Measurements from ENCODE around the gene ARL6IP6.
"Not testable (repeated sequence)": the region's sequence is repeated elsewhere in the genome, so short reads cannot be mapped to it uniquely, and the experiment has no call there.

The ARL6IP6 gene

DNA sequence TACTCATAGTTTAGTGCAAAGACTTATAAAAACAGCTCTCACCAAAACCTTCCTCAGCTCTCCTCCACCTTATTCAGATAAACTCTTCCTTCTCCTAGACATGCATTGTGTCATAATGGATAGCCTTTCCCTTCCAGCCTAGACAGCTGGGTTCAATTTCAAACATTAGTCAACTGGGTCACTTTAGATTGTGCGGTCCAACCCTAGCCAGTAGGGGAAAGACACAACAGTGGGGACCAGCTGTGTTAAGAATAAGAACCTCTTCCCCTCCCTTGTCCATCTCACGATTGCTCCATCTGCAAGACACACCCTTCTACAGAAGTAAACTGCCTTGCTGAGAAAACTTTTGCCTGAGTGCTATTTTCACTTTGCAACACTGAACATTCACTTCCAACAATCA is 9.7 kb upstream of the ARL6IP6 start:
- no peak overlapping the region for H3K27ac ChIP-seq (ENCODE audit: low read depth, low read length)
- peaks cover 3% of the 10 kb centered on the region for H3K36me3 ChIP-seq (ENCODE audit: control insufficient read depth, insufficient read depth, low read length)
- H3K9ac ChIP-seq (ENCODE audit: low read length) = no peak overlapping the region
- no peaks in the 10 kb centered on the region for H3K4me1 ChIP-seq (ENCODE audit: control insufficient read depth, insufficient read depth, low read length)
- H3K4me3 ChIP-seq (ENCODE audit: low read length) = no peak overlapping the region
- H3K27me3 ChIP-seq (ENCODE audit: control insufficient read depth, insufficient read depth, low read length) = no peaks in the 10 kb centered on the region

DNA sequence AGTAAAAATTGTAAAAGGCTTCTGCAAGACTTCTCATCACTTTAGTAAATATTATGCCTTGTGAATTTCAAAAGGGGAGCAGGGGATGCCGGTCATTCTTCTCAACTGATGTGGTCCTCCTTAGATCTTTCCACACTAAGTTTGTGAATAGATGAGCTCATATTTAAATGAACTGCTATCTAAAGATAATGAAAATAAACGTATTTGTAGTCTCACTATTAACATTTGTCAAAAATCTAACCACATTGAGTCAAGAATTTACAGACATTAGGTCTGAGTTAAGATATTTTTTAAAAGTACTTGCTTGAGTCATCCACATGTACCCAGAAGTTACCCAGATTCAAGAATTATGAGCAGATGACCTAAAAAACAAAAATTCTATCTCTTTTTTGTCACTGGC is 7.7 kb upstream of the ARL6IP6 start:
- Histone ChIP-seq H3K9ac (ENCODE audit: low read length) (no peak overlapping the region), H3K27me3 (ENCODE audit: control insufficient read depth, insufficient read depth, low read length) (no peaks in the 10 kb centered on the region), H3K4me3 (ENCODE audit: low read length) (no peak overlapping the region), H3K36me3 (ENCODE audit: control insufficient read depth, insufficient read depth, low read length) (peaks cover 3% of the 10 kb centered on the region), H3K27ac (ENCODE audit: low read depth, low read length) (no peak overlapping the region), H3K4me1 (ENCODE audit: control insufficient read depth, insufficient read depth, low read length) (no peaks in the 10 kb centered on the region)

DNA sequence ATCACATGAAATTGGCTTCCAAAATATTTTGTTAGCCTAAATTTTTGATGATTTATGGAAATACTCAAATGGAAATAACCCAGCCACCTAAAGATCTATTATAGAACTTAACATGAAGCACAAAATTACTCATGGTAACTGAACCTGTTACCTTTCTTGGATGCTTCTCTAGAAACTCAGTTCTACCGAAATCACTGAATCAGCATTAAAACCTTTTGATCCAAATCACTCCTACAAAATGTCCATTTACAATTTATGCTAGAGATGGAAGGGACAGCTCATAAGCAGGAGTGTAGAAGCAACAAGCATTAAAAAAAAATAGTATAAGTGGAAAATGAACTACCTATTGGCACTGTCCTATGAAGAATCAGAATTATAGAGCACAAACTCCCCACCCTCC is 3.3 kb upstream of the ARL6IP6 start:
- Histone ChIP-seq H3K4me1 (ENCODE audit: control insufficient read depth, insufficient read depth, low read length) (peaks cover 6% of the 10 kb centered on the region), H3K4me3 (ENCODE audit: low read length) (no peak overlapping the region), H3K27me3 (ENCODE audit: control insufficient read depth, insufficient read depth, low read length) (no peaks in the 10 kb centered on the region), H3K36me3 (ENCODE audit: control insufficient read depth, insufficient read depth, low read length) (peaks cover 3% of the 10 kb centered on the region), H3K27ac (ENCODE audit: low read depth, low read length) (no peak overlapping the region), H3K9ac (ENCODE audit: low read length) (no peak overlapping the region)

DNA sequence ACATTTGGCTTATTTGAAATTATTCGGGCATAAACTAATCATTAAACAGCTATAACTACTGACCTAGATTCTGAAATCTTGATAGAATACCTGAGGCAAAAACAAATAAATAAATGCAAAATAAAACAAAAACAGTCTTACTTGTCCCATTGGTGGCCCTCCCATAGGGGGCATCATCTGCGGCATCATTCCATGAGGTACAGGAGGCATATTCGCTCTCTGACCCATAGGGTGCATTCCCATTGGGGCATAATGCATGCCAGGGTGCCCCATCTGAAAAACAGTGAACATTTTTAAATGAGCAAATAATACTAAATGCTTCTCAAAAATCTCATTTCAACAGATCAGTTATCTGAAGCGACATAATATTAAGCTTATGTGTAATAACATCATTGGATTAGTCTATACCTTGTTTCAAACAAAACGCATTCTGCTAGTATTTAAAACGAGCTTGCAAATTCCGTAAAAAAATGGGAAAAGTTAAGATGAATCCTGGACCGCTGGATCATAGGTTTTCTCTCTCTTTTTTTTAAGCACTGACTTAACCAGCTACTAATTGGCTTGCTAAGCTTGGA is 2.5 kb upstream of the ARL6IP6 start:
- no peak overlapping the region for H3K27ac ChIP-seq (ENCODE audit: low read depth, low read length)
- no peak overlapping the region for H3K9ac ChIP-seq (ENCODE audit: low read length)
- peak overlapping the region; percentile 97 for H3K4me3 ChIP-seq (ENCODE audit: low read length)
- peaks cover 3% of the 10 kb centered on the region for H3K36me3 ChIP-seq (ENCODE audit: control insufficient read depth, insufficient read depth, low read length)
- no peaks in the 10 kb centered on the region for H3K27me3 ChIP-seq (ENCODE audit: control insufficient read depth, insufficient read depth, low read length)
- peaks cover 9% of the 10 kb centered on the region for H3K4me1 ChIP-seq (ENCODE audit: control insufficient read depth, insufficient read depth, low read length)

DNA sequence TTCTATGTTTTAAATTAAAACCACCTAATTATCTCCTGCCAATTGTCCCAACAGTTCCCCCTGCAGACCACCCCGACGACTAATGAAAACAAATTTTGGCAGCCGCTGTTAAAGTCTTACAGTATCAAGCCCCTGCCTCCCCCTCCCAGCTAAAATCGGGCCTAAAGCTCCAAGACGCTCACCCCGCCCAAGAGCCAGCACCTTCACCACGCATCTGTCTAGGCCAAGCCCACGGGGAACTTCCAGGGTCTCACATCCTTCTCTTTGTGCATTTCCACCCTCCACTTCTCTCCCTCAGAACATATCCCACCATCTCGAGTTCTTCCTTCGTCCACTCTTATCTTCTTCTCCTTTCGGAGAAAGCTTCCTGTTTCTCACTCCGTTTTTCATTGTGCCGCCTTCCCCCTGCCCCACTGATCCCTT is 1.6 kb upstream of the ARL6IP6 start:
- H3K27ac ChIP-seq (ENCODE audit: low read depth, low read length) = peak overlapping the region; percentile 95
- peaks cover 2% of the 10 kb centered on the region for H3K36me3 ChIP-seq (ENCODE audit: control insufficient read depth, insufficient read depth, low read length)
- peak overlapping the region; percentile 97 for H3K4me3 ChIP-seq (ENCODE audit: low read length)
- peak overlapping the region; percentile 95 for H3K9ac ChIP-seq (ENCODE audit: low read length)
- H3K27me3 ChIP-seq (ENCODE audit: control insufficient read depth, insufficient read depth, low read length) = no peaks in the 10 kb centered on the region
- H3K4me1 ChIP-seq (ENCODE audit: control insufficient read depth, insufficient read depth, low read length) = peaks cover 9% of the 10 kb centered on the region

DNA sequence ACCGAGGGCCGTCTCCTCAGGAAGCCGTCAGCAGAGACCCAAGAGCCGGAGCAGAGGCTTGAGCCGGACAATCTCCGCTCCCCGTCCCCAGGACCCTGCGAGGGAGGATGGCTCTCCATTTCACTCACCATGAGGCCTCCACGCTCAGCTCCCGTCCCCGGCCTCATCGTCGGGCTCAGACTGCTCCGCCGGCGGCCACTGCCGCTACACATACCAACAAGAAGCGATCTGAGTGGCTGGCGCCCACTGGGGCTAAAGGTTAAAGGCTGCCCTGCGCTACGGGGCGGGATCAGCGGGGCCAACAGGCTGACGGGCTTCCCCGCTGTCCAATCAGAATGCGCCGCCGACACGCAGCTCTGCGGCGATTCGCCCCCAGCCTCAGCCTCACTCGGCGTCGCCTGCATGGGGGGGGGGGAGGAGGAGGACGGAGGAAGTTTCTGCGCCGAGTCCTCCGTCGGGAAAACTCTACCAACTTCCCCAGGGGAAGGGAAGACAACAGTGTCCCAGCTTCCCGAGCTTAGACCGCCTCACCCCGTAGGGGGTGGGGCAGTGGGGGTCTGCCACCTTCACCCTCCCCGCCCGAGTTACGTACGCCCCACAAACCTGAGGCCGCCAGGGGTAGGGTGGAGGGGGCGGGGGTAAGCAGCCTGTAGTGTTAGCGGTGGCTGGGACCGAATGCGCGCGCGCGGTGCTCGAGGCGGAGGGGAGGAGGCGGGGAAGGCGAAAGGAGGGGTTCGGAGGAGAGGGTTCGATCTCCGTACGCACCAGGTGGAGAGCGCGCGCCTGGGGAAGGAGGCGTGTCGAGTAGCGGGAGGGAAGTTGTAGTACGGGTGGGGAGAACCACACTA is 968 bp upstream of the ARL6IP6 start, which contains the start of gene PRPF40A:
Gene PRPF40A (minus strand): TSS at position 234 of the 848 bp plus-strand sequence. CDS start 22 bp downstream, at position 212.
- Histone ChIP-seq H3K4me1 (ENCODE audit: control insufficient read depth, insufficient read depth, low read length) (peaks cover 9% of the 10 kb centered on the region), H3K36me3 (ENCODE audit: control insufficient read depth, insufficient read depth, low read length) (no peaks in the 10 kb centered on the region), H3K27me3 (ENCODE audit: control insufficient read depth, insufficient read depth, low read length) (no peaks in the 10 kb centered on the region), H3K9ac (ENCODE audit: low read length) (peak within 1 kb of the TSS; percentile 95), H3K4me3 (ENCODE audit: low read length) (peak within 1 kb of the TSS; percentile 97), H3K27ac (ENCODE audit: low read depth, low read length) (peak within 1 kb of the TSS; percentile 95)

DNA sequence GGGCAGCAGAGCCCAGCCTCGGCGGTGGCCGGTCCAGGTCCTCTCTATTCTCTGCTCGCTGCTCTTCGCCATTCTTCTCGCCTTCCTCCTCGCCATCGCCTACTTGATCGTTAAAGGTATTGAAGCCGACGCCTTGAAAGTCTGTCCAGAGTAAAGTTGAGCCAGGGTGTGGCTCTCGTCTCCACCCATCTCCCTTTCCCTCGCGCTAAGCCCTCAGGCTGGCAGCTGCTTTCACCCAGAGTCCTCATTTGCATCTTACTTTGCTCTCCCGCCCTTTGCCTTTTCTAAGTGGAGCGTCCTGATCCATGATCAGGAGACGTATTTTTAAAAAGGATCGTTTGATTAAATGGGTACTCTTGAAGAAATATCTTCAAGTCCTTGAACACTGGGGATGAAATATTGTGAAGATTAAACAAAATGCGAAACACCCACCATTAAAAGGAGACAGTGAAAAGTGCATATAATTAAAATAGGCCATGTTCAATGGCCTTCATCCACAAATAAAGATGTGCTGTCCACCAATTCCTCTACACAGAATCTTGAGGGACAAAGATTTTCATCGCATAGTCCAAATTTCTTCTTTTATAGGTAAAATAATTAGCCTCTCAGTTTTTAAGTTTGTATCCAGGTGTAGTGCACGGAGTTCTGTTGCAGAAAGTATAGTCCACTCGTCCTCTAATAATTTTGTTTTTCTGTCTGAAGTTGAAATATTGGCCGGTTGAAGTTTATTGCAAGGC is 657 bp downstream of the ARL6IP6 start:
- peaks cover 9% of the 10 kb centered on the region for H3K4me1 ChIP-seq (ENCODE audit: control insufficient read depth, insufficient read depth, low read length)
- H3K27ac ChIP-seq (ENCODE audit: low read depth, low read length) = peak overlapping the region; percentile 95
- H3K9ac ChIP-seq (ENCODE audit: low read length) = peak overlapping the region; percentile 93
- no peaks in the 10 kb centered on the region for H3K36me3 ChIP-seq (ENCODE audit: control insufficient read depth, insufficient read depth, low read length)
- H3K27me3 ChIP-seq (ENCODE audit: control insufficient read depth, insufficient read depth, low read length) = no peaks in the 10 kb centered on the region
- peak overlapping the region; percentile 97 for H3K4me3 ChIP-seq (ENCODE audit: low read length)

DNA sequence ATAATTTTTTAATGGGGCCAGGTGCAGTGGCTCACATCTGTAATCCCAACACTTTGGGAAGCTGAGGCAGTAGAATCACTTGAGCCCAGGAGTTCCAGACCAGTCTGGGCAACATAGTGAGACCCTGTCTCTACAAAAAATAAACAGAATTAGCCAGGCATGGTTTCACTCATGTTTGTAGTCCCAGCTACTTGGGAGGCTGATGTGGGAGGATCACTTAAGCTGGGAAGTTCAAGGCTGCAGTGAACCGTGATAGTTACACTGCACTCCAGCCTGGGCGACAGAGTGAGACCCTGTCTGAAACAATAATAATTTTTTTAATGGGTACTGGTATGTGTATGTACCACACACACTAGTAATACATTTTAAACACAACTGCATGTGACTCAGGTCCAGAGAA is 2.4 kb downstream of the ARL6IP6 start:
- no peak overlapping the region for H3K27ac ChIP-seq (ENCODE audit: low read depth, low read length)
- H3K4me1 ChIP-seq (ENCODE audit: control insufficient read depth, insufficient read depth, low read length) = peaks cover 9% of the 10 kb centered on the region
- H3K4me3 ChIP-seq (ENCODE audit: low read length) = no peak overlapping the region
- no peaks in the 10 kb centered on the region for H3K27me3 ChIP-seq (ENCODE audit: control insufficient read depth, insufficient read depth, low read length)
- no peak overlapping the region for H3K9ac ChIP-seq (ENCODE audit: low read length)
- H3K36me3 ChIP-seq (ENCODE audit: control insufficient read depth, insufficient read depth, low read length) = no peaks in the 10 kb centered on the region

DNA sequence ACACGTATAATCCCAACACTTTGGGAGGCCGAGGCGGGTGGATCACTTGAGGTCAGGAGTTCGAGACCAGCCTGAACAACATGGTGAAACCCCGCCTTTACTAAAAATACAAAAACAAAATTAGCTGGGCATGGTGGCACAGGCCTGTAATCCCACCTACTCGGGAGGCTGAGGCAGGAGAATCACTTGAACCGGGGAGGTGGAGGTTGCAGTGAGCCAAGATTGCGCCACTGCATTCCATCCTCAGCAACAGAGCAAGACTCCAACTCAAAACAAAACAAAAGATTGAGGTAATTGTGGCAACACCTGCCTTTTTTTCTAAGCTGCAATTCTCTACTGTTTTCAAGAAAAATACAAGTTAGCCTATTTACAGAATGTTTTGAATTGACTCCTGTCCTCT is 4.2 kb downstream of the ARL6IP6 start:
- H3K4me3 ChIP-seq (ENCODE audit: low read length); H3K4me1 ChIP-seq (ENCODE audit: control insufficient read depth, insufficient read depth, low read length); H3K27ac ChIP-seq (ENCODE audit: low read depth, low read length); H3K36me3 ChIP-seq (ENCODE audit: control insufficient read depth, insufficient read depth, low read length); H3K9ac ChIP-seq (ENCODE audit: low read length); H3K27me3 ChIP-seq (ENCODE audit: control insufficient read depth, insufficient read depth, low read length): not testable (repeated sequence)

DNA sequence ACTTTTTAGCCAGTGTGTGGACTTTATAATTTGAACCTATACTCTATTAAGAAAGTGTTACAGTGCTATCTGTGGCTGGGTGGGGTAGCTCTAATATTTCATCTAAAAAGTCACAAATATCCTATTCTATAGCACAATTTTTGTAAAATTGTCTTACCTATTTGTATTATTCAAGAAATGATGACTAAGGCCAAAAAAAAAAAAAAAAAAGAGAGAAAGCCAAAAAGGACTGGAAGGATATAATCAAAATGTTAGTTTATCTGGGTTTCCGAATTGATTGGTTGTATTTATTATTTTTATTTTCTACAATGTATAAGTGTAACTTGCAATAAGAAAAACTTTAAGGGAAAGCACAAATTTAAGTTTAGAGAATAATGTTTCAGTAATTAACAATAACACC is 5.5 kb downstream of the ARL6IP6 start:
- Histone ChIP-seq H3K36me3 (ENCODE audit: control insufficient read depth, insufficient read depth, low read length) (no peaks in the 10 kb centered on the region), H3K9ac (ENCODE audit: low read length) (no peak overlapping the region), H3K4me3 (ENCODE audit: low read length) (no peak overlapping the region), H3K4me1 (ENCODE audit: control insufficient read depth, insufficient read depth, low read length) (peaks cover 6% of the 10 kb centered on the region), H3K27me3 (ENCODE audit: control insufficient read depth, insufficient read depth, low read length) (no peaks in the 10 kb centered on the region), H3K27ac (ENCODE audit: low read depth, low read length) (no peak overlapping the region)

DNA sequence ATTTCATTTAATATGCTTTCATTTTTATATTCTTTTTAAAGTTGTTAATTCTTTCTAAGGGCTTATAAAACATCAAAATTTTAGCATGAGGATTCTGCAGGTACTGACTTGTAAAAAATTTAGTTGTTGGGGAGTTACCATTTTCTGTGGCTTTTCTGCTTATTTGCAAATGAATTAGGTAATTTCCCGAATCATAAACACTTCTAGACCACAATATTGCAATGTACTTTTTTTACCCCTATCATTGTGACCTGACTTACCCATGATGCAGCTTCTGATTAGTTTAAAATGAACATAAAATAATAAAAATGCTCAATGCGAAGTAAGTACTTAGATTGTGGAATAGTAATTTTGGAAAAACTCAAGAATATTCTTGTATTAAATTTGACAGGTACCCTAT is 11.4 kb downstream of the ARL6IP6 start:
- no peak overlapping the region for H3K4me3 ChIP-seq (ENCODE audit: low read length)
- H3K4me1 ChIP-seq (ENCODE audit: control insufficient read depth, insufficient read depth, low read length) = no peaks in the 10 kb centered on the region
- H3K27me3 ChIP-seq (ENCODE audit: control insufficient read depth, insufficient read depth, low read length) = no peaks in the 10 kb centered on the region
- H3K9ac ChIP-seq (ENCODE audit: low read length) = no peak overlapping the region
- H3K36me3 ChIP-seq (ENCODE audit: control insufficient read depth, insufficient read depth, low read length) = no peaks in the 10 kb centered on the region
- H3K27ac ChIP-seq (ENCODE audit: low read depth, low read length) = no peak overlapping the region

DNA sequence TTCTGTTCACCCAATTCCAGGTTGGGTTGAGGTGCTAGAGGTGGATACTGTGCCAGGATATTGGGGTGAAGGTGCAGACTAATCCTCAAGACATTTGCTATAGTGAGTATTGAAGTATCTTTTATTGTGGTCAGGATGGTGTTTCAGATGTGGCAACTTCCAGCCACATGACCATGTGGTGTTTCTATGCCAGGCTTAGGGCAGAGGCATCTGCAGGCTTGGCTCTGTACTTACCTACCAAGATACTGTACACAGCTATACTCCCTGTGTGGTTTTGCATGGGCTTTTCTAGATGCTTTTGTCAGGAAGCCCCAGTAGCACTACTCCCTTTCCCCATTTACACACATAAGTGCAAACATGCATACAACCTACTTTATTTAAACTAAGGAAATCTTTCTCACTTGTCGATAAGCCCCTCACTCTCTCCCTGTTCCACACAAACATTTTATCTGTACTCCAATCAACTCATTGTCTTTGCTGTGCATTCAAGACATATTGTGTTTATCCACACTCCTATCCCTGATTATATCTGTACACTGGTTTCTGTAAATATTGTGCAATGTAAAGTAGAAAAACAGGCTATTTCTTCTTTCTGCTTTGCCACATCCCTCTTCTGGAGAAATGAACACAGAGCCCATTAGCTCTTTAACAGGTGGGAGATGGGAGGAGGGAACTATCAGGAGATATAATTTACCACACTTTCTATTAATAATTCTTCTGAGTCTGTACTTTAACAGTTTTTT is 12.3 kb downstream of the ARL6IP6 start:
- Histone ChIP-seq H3K4me1 (ENCODE audit: control insufficient read depth, insufficient read depth, low read length) (no peaks in the 10 kb centered on the region), H3K27ac (ENCODE audit: low read depth, low read length) (no peak overlapping the region), H3K4me3 (ENCODE audit: low read length) (no peak overlapping the region), H3K36me3 (ENCODE audit: control insufficient read depth, insufficient read depth, low read length) (no peaks in the 10 kb centered on the region), H3K27me3 (ENCODE audit: control insufficient read depth, insufficient read depth, low read length) (no peaks in the 10 kb centered on the region), H3K9ac (ENCODE audit: low read length) (no peak overlapping the region)

Data from rectal smooth muscle tissue (tissue), 1 donor.